Measurements from ENCODE around the gene CXCL3.

- TF ChIP-seq POLR2A (IDR thresholded peaks at IDR 0.05; ENCODE audit: low read length): no peak
- no peak for TF ChIP-seq GATA1 (IDR thresholded peaks at IDR 0.05; ENCODE audit: low read depth, low read length)
Observed at GRCh38 chr4:74037076-74037955, 1.2 kb downstream of the CXCL3 start.
